HepG2 (cell line): ENCODE measurements around the gene OTOG.

Source experiments
- EZH2 ChIP-seq: conservative IDR thresholded peaks from 2 replicates; pipeline ENCODE4 v1.6.1; 2012; ENCODE audit warnings: mild to moderate bottlenecking, low read depth, low read length, moderate library complexity
- FOSL1 ChIP-seq: sonication (generic); formaldehyde crosslinking; IDR thresholded peaks from 2 replicates; pipeline ENCODE4 v1.9.0; 2021; ENCODE audit warnings: missing genetic modification reagents, borderline replicate concordance
- MEIS2 ChIP-seq: sonication (generic); formaldehyde crosslinking; IDR thresholded peaks from 2 replicates; pipeline ENCODE4 v1.9.0; 2021; ENCODE audit warnings: mild to moderate bottlenecking, missing genetic modification reagents
- POLR2AphosphoS5 ChIP-seq: IDR thresholded peaks from 2 replicates; pipeline ENCODE4 v1.6.1; 2012; ENCODE audit warnings: low read depth, low read length
- SP1 ChIP-seq, 2 experiments: fragments of 450-650 bp in 1 of 2; sonication (generic) in 1 of 2; formaldehyde crosslinking in 1 of 2; IDR thresholded peaks; 2 replicates each; pipeline versions ENCODE4 v1.4.0 to v1.6.1; 2016 to 2020; ENCODE audit warnings: missing genetic modification reagents in 1 of 2
- TF ChIP-seq, protein P1 (sequence below): sonication (generic); formaldehyde crosslinking; IDR thresholded peaks from 2 replicates; pipeline ENCODE4 v1.5.0; 2020; ENCODE audit warnings: mild to moderate bottlenecking, missing genetic modification reagents, moderate library complexity
- TF ChIP-seq, protein P2 (sequence below): sonication (generic); formaldehyde crosslinking; IDR thresholded peaks from 2 replicates; pipeline ENCODE4 v1.9.0; 2021; ENCODE audit warnings: missing genetic modification reagents, borderline replicate concordance
- TF ChIP-seq, protein P3 (sequence below), 2 experiments: sonication (generic) in 1 of 2; formaldehyde crosslinking in 1 of 2; IDR thresholded peaks; 2 replicates each; pipeline versions ENCODE4 v1.5.1 to v1.6.1; 2011 to 2020; ENCODE audit warnings: borderline replicate concordance in 1 of 2, low read depth in 1 of 2, low read length in 1 of 2, mild to moderate bottlenecking in 1 of 2, missing genetic modification reagents in 1 of 2, moderate library complexity in 1 of 2

DNA sequence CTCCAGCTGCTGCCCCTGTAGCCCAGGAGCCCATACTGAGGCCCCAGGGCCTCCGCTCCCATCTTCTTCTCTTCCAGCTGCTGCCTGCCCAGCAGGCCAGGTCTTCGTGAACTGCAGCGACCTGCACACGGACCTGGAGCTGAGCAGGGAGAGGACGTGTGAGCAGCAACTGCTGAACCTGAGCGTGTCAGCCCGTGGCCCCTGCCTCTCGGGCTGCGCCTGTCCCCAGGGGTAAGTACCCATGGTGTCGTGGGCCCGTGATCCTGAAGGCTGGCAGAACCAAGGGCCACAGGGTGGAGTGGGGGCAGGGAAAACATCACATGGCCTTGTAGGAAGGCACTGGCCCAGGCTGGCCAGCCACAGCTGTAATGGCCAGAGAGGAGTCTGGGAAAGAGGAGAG, 31.2 kb downstream of the OTOG start:
- TF ChIP-seq, protein P1, sequence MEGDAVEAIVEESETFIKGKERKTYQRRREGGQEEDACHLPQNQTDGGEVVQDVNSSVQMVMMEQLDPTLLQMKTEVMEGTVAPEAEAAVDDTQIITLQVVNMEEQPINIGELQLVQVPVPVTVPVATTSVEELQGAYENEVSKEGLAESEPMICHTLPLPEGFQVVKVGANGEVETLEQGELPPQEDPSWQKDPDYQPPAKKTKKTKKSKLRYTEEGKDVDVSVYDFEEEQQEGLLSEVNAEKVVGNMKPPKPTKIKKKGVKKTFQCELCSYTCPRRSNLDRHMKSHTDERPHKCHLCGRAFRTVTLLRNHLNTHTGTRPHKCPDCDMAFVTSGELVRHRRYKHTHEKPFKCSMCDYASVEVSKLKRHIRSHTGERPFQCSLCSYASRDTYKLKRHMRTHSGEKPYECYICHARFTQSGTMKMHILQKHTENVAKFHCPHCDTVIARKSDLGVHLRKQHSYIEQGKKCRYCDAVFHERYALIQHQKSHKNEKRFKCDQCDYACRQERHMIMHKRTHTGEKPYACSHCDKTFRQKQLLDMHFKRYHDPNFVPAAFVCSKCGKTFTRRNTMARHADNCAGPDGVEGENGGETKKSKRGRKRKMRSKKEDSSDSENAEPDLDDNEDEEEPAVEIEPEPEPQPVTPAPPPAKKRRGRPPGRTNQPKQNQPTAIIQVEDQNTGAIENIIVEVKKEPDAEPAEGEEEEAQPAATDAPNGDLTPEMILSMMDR (CRISPR knock-in tag) = no peak
- TF ChIP-seq FOSL1 (CRISPR knock-in tag) = no peak
- TF ChIP-seq POLR2AphosphoS5 = no peak
- TF ChIP-seq, protein P2, sequence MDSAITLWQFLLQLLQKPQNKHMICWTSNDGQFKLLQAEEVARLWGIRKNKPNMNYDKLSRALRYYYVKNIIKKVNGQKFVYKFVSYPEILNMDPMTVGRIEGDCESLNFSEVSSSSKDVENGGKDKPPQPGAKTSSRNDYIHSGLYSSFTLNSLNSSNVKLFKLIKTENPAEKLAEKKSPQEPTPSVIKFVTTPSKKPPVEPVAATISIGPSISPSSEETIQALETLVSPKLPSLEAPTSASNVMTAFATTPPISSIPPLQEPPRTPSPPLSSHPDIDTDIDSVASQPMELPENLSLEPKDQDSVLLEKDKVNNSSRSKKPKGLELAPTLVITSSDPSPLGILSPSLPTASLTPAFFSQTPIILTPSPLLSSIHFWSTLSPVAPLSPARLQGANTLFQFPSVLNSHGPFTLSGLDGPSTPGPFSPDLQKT (CRISPR knock-in tag) = no peak
- TF ChIP-seq EZH2 = no peak
- TF ChIP-seq, protein P3, sequence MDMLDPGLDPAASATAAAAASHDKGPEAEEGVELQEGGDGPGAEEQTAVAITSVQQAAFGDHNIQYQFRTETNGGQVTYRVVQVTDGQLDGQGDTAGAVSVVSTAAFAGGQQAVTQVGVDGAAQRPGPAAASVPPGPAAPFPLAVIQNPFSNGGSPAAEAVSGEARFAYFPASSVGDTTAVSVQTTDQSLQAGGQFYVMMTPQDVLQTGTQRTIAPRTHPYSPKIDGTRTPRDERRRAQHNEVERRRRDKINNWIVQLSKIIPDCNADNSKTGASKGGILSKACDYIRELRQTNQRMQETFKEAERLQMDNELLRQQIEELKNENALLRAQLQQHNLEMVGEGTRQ (IDR thresholded peaks at IDR 0.05; ENCODE audit: low read depth, low read length) = no peak
- TF ChIP-seq, protein P3 (CRISPR knock-in tag; IDR thresholded peaks at IDR 0.05; ENCODE audit: borderline replicate concordance) = no peak
- TF ChIP-seq MEIS2 (CRISPR knock-in tag) = no peak
- no peak for TF ChIP-seq SP1 (IDR thresholded peaks at IDR 0.05)
- TF ChIP-seq SP1 (CRISPR knock-in tag; IDR thresholded peaks at IDR 0.05) = no peak
